Measurements from ENCODE around the gene DDA1. TPM values are rescaled to one million over a fixed set of nuclear protein-coding genes. Genes with fewer than 3 reads are reported as not detected.
A peak's percentile ranks its signal among the peaks of the same experiment; 100 is the strongest.
"Not testable (repeated sequence)": the region's sequence is repeated elsewhere in the genome, so short reads cannot be mapped to it uniquely, and the experiment has no call there.

The DDA1 gene
- total RNA-seq, 1 experiment from 2014 or later = 14.0 TPM

DNA sequence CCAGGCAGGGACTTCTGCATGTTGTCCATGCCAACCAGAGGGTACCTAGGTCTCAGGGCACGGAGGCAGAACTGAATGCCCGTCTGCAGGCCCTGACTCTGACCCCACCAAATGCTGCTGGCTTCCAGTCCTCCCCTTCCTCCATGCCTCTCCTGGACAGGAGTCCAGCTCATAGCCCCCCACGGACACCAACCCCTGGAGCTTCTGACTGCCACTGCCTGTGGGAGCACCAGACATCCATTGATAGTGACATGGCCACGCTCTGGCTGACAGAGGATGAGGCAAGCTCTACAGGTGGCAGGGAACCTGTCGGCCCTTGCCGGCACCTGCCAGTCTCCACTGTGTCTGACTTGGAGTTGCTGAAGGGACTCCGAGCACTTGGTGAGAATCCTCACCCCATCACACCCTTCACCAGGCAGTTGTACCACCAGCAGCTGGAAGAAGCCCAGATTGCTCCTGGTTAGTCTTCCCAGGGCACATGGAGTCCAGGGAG lies 25.8 kb upstream of the DDA1 start:
- DNase-seq (ENCODE audit: low read depth, low spot score) = no peak
- in situ Hi-C loops (cut with HindIII; ENCODE audit: low pct_unique_long_range_greater_than_20kb, low sequenced_read_pairs) = no loop called here

DNA sequence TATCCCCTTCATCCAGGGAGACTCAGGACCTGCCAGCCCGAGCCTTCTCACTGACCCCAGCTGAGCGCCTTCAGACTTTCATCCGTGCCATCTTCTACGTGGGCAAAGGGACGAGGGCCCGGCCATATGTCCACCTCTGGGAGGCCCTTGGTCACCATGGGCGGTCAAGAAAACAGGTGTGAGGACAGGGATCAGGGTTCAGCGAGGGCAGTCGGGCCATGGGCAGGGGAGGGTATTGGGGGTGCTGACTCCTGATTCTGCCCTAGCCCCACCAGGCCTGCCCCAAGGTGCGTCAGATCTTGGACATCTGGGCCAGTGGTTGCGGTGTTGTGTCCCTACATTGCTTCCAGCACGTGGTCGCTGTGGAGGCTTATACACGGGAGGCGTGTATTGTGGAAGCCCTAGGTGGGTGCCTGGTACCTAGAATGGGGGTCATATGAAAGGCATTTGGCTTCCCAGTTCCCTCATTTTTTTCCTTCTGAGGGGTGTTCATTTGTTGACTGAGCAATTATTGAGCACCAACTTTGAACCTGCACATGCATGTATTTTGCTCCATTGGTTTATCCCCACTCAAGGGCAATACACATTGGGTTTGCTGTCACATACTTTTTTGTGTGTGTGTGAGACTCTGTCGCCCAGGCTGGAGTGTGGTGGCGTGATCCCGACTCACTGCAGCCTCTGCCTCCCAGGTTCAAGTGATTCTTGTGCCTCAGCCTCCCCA lies 23.8 kb upstream of the DDA1 start:
- in situ Hi-C loops (cut with HindIII; ENCODE audit: low pct_unique_long_range_greater_than_20kb, low sequenced_read_pairs) = no loop called here
- no peak for DNase-seq (ENCODE audit: low read depth, low spot score)

DNA sequence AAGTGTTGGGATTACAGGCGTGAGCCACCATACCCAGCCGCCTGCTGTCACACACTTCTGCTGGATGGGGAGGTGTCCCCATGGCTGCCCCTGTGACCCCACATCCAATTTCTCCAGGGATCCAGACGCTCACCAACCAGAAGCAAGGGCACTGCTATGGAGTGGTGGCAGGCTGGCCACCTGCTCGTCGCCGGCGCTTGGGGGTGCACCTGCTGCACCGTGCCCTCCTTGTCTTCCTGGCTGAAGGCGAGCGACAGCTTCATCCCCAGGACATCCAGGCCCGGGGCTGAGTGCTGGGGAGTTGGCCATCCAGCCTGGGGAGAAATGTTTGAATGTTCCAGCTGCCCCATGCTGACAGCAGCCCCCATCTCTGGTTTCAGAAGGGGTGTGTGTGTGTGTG lies 23.1 kb upstream of the DDA1 start:
- DNase-seq (ENCODE audit: low read depth, low spot score) = no peak
- in situ Hi-C loops (cut with HindIII; ENCODE audit: low pct_unique_long_range_greater_than_20kb, low sequenced_read_pairs) = no loop called here

DNA sequence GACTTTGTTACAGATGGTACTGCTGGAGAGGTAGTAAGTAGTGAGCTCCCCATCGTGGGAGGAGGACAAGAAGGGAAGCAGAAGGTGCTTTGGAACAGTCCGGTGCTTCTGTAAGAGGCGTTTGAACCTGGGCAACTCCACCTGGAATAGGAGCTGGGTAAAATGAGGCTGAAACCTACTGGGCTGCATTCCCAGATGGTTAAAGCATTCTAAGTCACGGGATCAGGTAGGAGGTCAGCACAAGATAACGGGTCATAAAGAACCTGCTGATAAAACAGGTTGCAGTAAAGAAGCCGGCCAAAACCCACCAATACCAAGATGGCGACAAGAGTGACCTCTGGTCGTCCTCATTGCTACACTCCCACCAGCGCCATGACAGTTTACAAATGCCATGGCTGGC lies 22.6 kb upstream of the DDA1 start:
- no peak for DNase-seq (ENCODE audit: low read depth, low spot score)
- in situ Hi-C loops (cut with HindIII; ENCODE audit: low pct_unique_long_range_greater_than_20kb, low sequenced_read_pairs) = no loop called here

DNA sequence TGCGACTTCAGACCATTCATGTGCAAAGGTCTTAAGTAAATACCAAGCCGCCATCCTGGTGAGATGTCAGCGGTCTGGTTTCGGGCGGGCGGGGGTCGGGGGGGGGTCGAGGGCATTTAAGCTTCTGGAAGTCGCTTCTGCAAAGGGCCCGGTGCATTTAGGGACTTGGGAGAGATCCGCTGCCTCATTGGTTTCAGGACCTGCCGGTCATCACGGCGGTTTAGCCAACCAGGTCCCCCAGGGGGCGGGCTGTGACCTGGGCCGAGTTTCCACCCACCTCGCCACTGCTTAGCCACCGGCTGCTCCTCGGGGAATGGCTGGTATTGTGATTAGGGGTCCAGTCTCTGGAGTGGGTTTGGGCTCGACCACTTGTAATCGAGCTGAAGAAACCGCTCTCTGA lies 19.9 kb upstream of the DDA1 start:
- DNase-seq (ENCODE audit: low read depth, low spot score) = peak; percentile 45
- in situ Hi-C loops (cut with HindIII; ENCODE audit: low pct_unique_long_range_greater_than_20kb, low sequenced_read_pairs) = no loop called here

DNA sequence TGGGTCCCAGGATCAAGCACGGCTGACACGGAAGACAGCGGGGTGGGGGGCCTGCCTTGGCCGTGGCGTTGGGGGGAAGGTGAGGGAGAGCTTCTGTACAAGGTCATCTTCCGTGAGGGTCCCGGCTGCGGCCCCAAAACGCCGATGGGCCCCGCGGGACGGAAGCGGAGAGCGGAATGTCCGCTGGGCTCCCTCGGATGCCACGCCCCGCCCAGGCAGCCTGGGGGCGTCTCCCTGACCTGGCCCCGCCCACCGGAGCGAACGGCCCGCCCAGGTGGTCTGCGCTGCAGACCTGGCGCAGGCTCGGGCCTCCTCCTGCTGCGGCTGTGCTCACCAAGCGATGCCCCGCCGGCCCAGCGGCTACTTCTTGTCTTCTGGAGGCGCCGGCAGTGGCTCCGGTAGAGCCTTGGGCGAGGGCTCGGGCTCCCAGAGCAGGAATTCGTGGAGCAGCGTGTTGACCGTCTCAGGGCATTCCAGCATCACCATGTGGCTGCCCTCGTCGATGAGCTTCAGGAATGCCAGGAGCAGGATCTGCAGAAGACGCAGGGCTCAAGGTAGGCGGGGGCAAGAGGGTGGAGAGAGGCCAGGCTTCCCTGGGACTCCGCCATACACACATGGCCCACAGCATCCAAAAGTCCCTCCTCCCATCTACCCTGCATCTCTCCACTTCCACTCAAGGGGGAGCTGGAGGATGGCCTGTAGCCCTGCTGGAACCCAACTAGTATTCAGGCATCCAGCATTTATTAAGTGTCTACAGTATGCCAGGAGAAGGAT lies 16.9 kb upstream of the DDA1 start:
- peak; percentile 90 for DNase-seq (ENCODE audit: low read depth, low spot score)
- in situ Hi-C loops (cut with HindIII; ENCODE audit: low pct_unique_long_range_greater_than_20kb, low sequenced_read_pairs) = no loop called here

DNA sequence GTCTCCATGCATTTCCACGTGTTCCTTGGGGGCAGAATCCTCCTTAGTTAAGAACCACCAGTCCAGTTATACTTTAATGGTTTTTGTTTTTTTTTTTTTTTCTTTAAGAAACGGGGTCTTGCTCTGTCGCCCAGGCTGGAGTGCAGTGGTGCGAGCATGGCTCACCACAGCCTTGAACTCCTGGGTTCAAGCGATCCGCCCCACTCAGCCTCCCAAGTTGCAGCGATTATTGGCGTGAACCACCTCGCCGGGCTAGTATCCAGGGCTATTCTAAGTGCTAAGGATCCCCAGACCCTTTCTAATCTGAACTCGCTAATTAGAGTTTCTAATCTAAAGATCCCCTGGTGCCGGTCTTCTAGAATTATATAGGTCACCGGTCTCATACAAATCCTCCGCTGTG lies 15.8 kb upstream of the DDA1 start:
- no peak for DNase-seq (ENCODE audit: low read depth, low spot score)
- in situ Hi-C loops (cut with HindIII; ENCODE audit: low pct_unique_long_range_greater_than_20kb, low sequenced_read_pairs) = no loop called here

DNA sequence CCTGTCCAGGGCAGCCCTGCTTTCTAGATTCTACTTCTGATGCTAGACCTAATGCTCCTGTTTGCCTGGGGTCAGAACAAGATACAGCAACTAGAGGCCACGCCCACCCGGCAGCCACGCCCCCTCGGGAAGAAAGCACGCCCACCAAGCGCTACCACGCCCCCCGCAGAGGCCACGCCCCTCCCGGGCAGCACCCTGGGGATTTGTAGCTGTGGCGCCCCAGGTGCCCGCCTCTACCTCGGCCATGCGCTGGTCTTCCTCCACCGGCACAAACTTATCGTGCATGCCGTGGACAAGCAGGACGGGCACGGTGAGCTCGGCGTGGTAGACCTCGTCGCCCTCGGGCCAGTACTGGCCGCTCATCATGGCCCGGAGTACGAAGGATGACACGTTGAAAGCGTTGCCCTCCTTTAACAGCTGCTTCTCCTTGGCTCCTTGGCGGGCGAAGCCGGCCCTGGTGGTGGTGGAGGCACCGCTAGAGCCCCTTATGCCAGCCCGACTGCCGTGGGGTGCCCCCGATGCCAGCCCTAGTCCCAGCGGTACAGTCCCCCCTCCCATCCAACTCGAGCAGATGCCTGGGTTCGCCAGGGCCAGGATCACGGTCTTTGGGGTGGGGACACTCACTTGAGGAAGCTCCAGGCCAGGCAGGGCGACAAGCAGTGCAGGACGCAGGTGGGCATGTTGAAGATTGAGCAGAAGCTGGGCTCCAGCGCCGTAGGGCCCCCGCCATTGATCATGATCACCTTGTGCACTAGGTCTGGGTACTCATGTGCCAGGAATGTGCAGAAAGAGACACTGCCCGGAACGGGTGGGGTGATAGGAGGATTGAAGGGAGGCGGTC lies 15.1 kb upstream of the DDA1 start:
- in situ Hi-C loops (cut with HindIII; ENCODE audit: low pct_unique_long_range_greater_than_20kb, low sequenced_read_pairs) = no loop called here
- DNase-seq (ENCODE audit: low read depth, low spot score) = peak; percentile 44

DNA sequence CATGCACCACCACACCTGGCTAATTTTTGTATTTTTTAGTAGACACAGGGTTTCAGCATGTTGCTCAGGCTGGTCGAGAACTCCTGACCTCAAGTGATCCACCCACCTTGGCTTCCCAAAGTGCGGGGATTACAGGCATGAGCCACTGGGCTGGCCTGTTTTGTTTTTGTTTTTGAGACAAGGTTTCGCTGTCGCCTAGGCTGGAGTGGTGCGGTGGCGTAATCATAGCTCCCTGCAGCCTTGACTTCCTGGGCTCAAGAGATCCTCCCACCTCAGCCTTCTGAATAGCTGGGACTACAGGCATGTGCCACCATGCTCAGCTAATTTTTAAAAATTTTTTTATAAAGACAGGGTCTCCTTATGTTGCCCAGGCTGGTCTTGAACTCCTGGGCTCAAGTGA lies 13.8 kb upstream of the DDA1 start:
- in situ Hi-C loops (cut with HindIII; ENCODE audit: low pct_unique_long_range_greater_than_20kb, low sequenced_read_pairs); DNase-seq (ENCODE audit: low read depth, low spot score): not testable (repeated sequence)

DNA sequence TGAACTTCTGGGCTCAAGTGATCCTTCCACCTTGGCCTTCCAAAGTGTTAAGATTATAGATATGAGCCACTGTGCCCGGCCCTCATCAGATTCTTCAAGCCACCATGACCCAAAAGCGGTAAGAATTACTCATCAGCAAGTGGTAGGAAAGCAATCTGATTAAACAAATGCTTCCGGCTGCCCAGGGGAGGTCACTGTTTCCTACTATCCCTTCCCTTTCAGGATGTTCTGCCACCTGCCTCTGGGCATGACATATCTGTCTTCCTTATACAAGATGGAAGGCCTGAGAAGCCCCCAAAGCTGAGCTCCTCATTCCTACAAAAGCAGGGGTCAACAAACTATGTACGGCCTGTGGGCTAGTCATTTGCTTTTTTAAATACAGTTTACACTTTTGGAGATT lies 13.1 kb upstream of the DDA1 start:
- peak; percentile 40 for DNase-seq (ENCODE audit: low read depth, low spot score)
- in situ Hi-C loops (cut with HindIII; ENCODE audit: low pct_unique_long_range_greater_than_20kb, low sequenced_read_pairs) = no loop called here

DNA sequence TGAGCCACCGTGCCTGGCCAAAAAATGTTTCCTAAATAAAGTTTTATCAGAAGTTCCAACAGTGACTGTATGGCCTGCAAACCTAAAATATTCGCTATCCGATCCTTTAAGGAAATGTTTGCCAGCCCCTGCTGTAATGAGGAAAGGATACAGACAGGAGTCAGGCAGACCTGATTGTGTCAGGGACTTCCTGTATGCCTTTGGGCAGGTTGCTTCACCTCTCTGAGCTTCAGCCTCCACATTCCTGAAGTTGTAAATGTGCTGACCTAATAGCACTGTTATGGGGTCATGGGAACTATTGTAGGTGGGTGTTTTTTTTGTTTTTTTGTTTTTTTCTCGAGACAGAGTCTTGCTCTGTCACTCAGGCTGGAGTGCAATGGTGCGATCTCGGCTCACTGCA lies 12.4 kb upstream of the DDA1 start:
- no peak for DNase-seq (ENCODE audit: low read depth, low spot score)
- in situ Hi-C loops (cut with HindIII; ENCODE audit: low pct_unique_long_range_greater_than_20kb, low sequenced_read_pairs) = no loop called here

DNA sequence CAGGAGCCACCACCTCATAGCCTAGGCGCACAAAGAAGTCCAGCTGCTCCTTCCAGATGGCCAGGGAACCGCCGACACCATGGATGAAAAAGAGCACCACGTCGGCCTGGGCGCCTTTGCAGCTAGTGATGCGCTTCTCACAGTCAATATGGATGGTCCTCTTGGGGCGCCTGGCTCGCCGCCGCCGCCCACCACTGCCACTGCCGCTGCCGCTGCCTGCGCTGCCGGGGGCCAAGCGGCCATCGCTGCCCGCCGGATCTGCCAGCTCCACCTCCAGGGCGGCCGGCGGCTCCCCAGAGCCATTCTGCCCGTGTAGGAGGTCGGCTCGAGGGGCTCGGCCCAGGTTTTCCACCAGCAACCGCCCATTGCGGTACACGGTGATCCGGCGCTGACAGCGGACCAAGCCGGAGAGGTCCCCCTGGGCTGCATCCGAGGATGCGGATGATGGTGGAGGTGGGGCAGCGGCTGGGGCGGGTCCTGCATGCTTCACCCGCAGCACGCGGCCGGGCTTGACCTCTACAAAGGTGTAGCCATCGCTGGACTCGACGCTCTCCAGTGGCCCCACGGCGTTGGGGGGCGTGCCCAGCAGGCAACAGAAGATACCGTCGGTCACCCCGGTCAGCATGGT lies 8.3 kb upstream of the DDA1 start:
- in situ Hi-C loops (cut with HindIII; ENCODE audit: low pct_unique_long_range_greater_than_20kb, low sequenced_read_pairs) = no loop called here
- no peak for DNase-seq (ENCODE audit: low read depth, low spot score)

DNA sequence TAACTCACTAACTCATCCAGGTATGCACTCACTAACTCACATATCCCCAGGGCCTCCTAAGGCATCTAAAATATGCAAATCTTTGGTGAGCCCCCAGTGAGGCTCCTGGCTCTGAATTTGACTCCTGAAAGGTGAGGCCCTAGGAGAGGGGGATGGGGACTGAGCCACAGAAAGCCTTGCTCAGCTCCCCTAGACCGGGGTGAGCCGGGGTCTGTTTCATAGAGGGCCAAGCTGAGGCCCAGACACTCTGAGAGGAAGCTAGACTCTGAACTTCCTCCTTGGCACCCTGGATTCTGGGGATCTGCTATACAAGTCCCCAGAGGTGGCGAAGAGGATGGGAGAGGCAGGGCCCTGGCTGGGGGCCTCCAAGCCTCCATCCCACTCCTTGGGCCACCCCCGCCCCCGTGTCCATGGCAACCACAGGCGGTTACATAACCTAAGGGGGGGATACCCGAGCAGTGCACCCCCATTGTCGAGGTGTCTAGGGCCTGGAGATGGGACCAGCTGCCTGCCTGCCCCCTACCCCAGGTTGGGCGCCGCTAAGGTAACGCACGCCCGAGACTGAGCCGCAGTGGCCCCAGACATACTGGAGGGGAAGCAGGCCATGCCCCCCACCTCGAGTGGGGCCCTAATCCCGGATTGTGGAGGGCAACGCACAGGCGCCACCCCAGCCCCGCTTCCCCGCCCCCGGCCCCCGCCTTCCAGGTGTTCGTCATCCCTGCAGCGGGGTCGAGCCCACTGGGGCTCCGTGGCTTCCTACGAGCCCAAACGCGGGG lies 6.8 kb upstream of the DDA1 start:
- in situ Hi-C loops (cut with HindIII; ENCODE audit: low pct_unique_long_range_greater_than_20kb, low sequenced_read_pairs) = no loop called here
- no peak for DNase-seq (ENCODE audit: low read depth, low spot score)

DNA sequence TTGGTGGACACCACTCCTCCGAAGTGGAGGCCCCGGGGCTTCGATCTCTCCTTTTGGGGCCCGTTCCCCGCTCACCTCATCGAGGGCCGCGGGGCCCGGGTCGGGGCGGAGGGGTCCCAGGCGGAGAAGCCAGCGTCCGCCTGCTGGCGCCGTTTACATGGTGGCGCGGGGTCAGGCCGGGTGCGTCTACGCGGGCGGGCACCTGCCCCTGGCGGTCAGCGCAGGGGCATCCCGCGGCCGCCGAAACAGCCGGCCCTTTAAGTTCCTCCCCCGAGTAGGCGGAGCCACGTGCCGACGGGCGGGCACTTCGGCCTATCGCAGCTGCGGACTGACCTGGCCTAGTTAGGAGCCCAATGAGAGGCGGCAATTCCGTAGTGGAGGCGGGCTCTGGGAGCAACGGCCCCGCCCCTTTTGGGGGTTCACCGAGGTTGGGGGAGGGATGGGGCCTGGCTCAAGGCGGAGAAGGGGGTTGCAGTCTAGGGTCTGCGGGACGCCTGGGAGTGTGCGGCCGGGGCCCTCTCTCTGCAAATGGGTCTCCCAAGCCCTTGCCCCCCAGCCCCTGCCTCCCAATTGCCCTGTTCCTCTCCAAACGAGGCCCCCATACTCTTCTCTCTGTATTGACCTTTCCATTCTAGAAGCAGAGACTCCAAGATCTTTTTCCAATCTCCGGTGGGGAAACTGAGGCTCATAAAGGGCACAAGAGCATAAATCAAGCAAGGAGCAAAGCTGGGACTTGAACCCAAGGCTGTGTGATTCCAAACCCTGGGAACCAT lies 6.0 kb upstream of the DDA1 start, which contains the start of gene ABHD8:
TSS of gene ABHD8 (minus strand) at position 259 of the 773 bp plus-strand sequence. CDS start 1,809 bp downstream, outside the sequence.
- in situ Hi-C loops (cut with HindIII; ENCODE audit: low pct_unique_long_range_greater_than_20kb, low sequenced_read_pairs) = no loop called here
- DNase-seq (ENCODE audit: low read depth, low spot score) = peak; percentile 90

DNA sequence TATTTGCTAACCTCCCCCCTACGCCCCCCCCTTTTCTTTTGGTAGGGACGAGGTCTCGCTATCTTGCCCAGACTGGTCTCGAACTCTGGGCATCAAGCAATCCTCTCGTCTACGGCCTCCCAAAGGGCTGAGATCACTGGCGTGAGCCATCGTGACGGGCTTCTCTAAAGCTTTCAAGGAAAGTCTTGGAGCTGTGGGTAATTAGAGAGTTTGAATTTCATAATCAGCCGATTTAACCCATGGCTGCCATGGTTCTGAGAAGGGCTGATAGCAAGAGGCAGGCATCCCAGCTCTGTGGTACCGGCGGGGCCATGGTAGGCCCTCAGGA lies 5.5 kb upstream of the DDA1 start:
- DNase-seq (ENCODE audit: low read depth, low spot score) = no peak
- in situ Hi-C loops (cut with HindIII; ENCODE audit: low pct_unique_long_range_greater_than_20kb, low sequenced_read_pairs) = no loop called here

DNA sequence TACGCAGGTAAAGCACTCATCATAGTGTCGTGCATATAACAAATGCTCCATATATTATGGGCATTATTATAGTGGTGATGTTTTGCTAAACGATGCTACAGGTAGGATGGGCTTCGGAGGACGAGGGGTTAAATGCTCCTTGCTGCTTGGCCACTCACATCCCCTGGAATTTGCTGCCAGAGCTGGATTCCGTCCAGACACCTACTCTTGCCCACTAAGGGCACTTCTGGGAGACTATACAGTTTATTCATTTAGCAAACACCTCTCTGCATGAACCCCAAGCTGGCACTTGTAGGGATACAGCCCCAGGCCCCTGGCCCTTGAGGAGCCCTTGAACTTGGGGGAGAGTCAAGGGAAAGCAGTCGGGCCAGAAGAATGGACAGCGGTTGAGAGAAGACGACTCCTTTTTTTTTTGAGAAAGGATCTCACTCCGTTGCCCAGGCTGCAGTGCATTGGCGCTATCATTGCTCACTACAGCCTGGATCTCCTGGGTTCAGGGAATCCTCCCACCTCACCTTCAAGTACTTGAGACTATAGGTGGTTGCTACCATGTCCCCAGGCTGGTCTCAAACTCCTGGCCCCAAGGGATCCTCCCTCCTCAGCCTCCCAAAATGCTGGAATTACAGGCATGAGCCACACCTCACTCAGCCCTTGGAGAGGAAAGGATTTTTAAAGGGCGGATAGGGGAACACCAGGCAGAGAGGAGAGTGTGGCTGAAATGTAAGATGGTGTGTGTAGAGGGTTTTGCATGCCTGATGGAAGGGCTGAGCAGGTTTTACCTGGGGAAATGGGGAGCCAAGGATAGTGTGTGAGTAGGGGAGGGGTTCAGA lies 4.8 kb upstream of the DDA1 start:
- in situ Hi-C loops (cut with HindIII; ENCODE audit: low pct_unique_long_range_greater_than_20kb, low sequenced_read_pairs) = no loop called here
- no peak for DNase-seq (ENCODE audit: low read depth, low spot score)
